Keratinocyte (primary cell): ENCODE results near the gene SPEM2. TPM values are rescaled to one million over a fixed set of nuclear protein-coding genes. Genes with fewer than 3 reads are reported as not detected.

Experiments
- DNase-seq: peaks from one replicate; pipeline ENCODE4 v3.0.0-alpha.2; 2011; ENCODE audit warnings: low read depth, missing footprints, low spot score
- FAIRE-seq: peaks from 2 replicates; lab custom pipeline; 2011; peaks lifted over from hg19 to GRCh38; lab: Jason Lieb, UNC
- H2AFZ ChIP-seq: 2 replicates; pipeline ENCODE4 v1.6.0; 2012; ENCODE audit warnings: low read length, control low read depth, inconsistent platforms; ENCODE audit not compliant: control insufficient read depth
- H3K27ac ChIP-seq: 2 replicates; pipeline ENCODE4 v1.5.1; 2011; ENCODE audit warnings: low read length; ENCODE audit not compliant: control insufficient read depth, insufficient read depth
- H3K27me3 ChIP-seq: 3 replicates; pipeline ENCODE4 v1.6.0; 2011; ENCODE audit warnings: low read length; ENCODE audit not compliant: control insufficient read depth, insufficient read depth; ENCODE audit errors: extremely low read depth
- H3K36me3 ChIP-seq, 2 experiments: 2 replicates in 1 of 2; 3 replicates in 1 of 2; pipeline ENCODE4 v1.5.1; 2011; ENCODE audit warnings: low read length in 2 of 2, mild to moderate bottlenecking in 1 of 2; ENCODE audit not compliant: control insufficient read depth in 2 of 2, insufficient read depth in 2 of 2; ENCODE audit errors: extremely low read depth in 1 of 2
- H3K4me1 ChIP-seq: 3 replicates; pipeline ENCODE4 v1.5.1; 2011; ENCODE audit warnings: low read length; ENCODE audit not compliant: control insufficient read depth, insufficient read depth; ENCODE audit errors: extremely low read depth
- H3K4me2 ChIP-seq: 3 replicates; pipeline ENCODE4 v1.6.0; 2011; ENCODE audit warnings: low read depth, low read length; ENCODE audit not compliant: control insufficient read depth, insufficient read depth; ENCODE audit errors: extremely low read depth
- H3K4me3 ChIP-seq, 3 experiments: fragments of 200-600 bp in 1 of 3; sonication (generic) in 1 of 3; 2 replicates in 2 of 3; 3 replicates in 1 of 3; pipeline ENCODE4 v1.5.1; 2011 to 2016; ENCODE audit warnings: low read length in 3 of 3, mild to moderate bottlenecking in 3 of 3, control low read depth in 2 of 3, inconsistent platforms in 1 of 3, low read depth in 1 of 3, mixed read lengths in 1 of 3, mixed run types in 1 of 3, moderate library complexity in 1 of 3; ENCODE audit not compliant: control insufficient read depth in 2 of 3, insufficient read depth in 2 of 3; ENCODE audit errors: extremely low read depth in 1 of 3
- H3K79me2 ChIP-seq: 2 replicates; pipeline ENCODE4 v1.6.0; 2012; ENCODE audit warnings: low read length; ENCODE audit not compliant: control insufficient read depth, insufficient read depth
- H3K9ac ChIP-seq: 3 replicates; pipeline ENCODE4 v1.6.0; 2011; ENCODE audit warnings: low read length; ENCODE audit not compliant: control insufficient read depth, insufficient read depth; ENCODE audit errors: extremely low read depth
- H3K9me1 ChIP-seq: 3 replicates; pipeline ENCODE4 v1.6.0; 2011; ENCODE audit warnings: low read length; ENCODE audit not compliant: control insufficient read depth, insufficient read depth; ENCODE audit errors: extremely low read depth
- H3K9me3 ChIP-seq: 2 replicates; pipeline ENCODE4 v1.5.1; 2012; ENCODE audit warnings: low read depth, low read length; ENCODE audit not compliant: control insufficient read depth
- H4K20me1 ChIP-seq: 3 replicates; pipeline ENCODE4 v1.6.0; 2011; ENCODE audit warnings: low read length; ENCODE audit not compliant: control insufficient read depth, insufficient read depth; ENCODE audit errors: extremely low read depth
- CTCF ChIP-seq, 3 experiments: IDR thresholded peaks in 1 of 3; conservative IDR thresholded peaks in 1 of 3; optimal IDR thresholded peaks in 1 of 3; 2 replicates in 2 of 3; 3 replicates in 1 of 3; pipeline versions ENCODE3 to v1.5.1; 2011; ENCODE audit warnings: low read length in 3 of 3, mild to moderate bottlenecking in 3 of 3, moderate library complexity in 2 of 3, control low read depth in 1 of 3, inconsistent platforms in 1 of 3; ENCODE audit not compliant: insufficient read depth in 2 of 3; ENCODE audit errors: extremely low read depth in 1 of 3
- EZH2 ChIP-seq: IDR thresholded peaks from one replicate; pipeline ENCODE4 v1.6.1; 2012; ENCODE audit warnings: inconsistent platforms, mild to moderate bottlenecking, low read length, moderate library complexity
- dilution Hi-C: fragments of 300-500 bp; cut with MboI; formaldehyde crosslinking; loops from one replicate; pipeline ENCODE4 v1.7.0; 2020; ENCODE audit warnings: low sequenced_read_pairs; ENCODE audit not compliant: extremely low pct_ligation_motif_present
- polyA plus RNA-seq, 5 experiments: library from polyadenylated mRNA; depleted of rRNA in 3 of 5; stranded (reverse) in 3 of 5; stranded (forward) in 1 of 5; unstranded in 1 of 5; fragments of >200 nt; gene quantifications; 1 replicate in 1 of 5; 2 replicates in 3 of 5; 3 replicates in 1 of 5; pipeline versions ENCODE4 v1.2.1 to v1.2.3, GENCODE V29; 2011 to 2012; ENCODE audit warnings: missing spikeins in 2 of 5, low read depth in 1 of 5, low replicate concordance in 1 of 5

Gene SPEM2
- polyA plus RNA-seq, 1 donor (not counting 4 experiments of a cell fraction or from before 2014, with no cell fraction given): not detected

DNA sequence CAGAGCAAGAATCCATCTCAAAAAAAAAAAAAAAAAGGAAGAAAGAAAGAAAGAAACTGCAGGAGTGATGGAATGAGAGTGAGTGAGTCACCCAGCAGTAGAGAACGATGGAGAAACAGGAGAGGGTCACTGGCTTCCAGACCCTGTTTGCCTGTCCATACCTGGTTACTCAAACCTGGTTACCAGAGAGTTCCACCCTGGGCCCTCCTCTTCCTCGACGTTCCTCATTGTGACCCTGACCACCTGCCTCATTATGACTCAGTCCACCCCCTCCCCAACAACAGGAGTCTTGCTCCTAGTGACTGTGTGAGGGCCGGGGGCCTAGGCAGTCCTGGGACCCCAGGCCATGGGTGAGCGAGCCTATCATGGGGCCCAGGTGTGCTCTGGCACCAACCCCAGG lies 3.1 kb downstream of the SPEM2 start, which contains the start of gene SPEM3:
Gene SPEM3 (plus strand): TSS at position 301 of the 400 bp plus-strand sequence. CDS start 46 bp downstream, at position 347.
- H3K79me2 ChIP-seq: no peaks in the 10 kb centered on the region
- H3K4me2 ChIP-seq: no peak within 1 kb of the TSS
- FAIRE-seq: no peak
- no peaks in the 10 kb centered on the region for H3K36me3 ChIP-seq
- H3K27ac ChIP-seq: no peak within 1 kb of the TSS
- no peak within 1 kb of the TSS for H3K9ac ChIP-seq
- H3K4me1 ChIP-seq: no peaks in the 10 kb centered on the region
- dilution Hi-C loops: no loop called here
- H3K27me3 ChIP-seq: no peaks in the 10 kb centered on the region
- no peaks in the 10 kb centered on the region for H3K9me3 ChIP-seq
- no peak for DNase-seq
- TF ChIP-seq EZH2 (no peak), CTCF (optimal IDR thresholded peaks at IDR 0.05 in 1 of 3, IDR thresholded peaks at IDR 0.05 in 1 of 3, conservative IDR thresholded peaks at IDR 0.05 in 1 of 3; ENCODE audit: extremely low read depth in 1 of 3, insufficient read depth in 2 of 3, low read length in 3 of 3) (no peak)
- no peaks in the 10 kb centered on the region for H3K9me1 ChIP-seq
- no peak within 1 kb of the TSS for H2AFZ ChIP-seq
- H4K20me1 ChIP-seq: no peaks in the 10 kb centered on the region
- no peak within 1 kb of the TSS for H3K4me3 ChIP-seq

- Histone ChIP-seq H3K4me2 (no peak overlapping the region), H3K9me3 (no peaks in the 10 kb centered on the region), H3K79me2 (no peaks in the 10 kb centered on the region), H3K36me3 (no peaks in the 10 kb centered on the region), H3K27ac (no peak overlapping the region), H3K27me3 (no peaks in the 10 kb centered on the region), H3K4me3 (no peak overlapping the region), H2AFZ (no peak overlapping the region), H3K9me1 (no peaks in the 10 kb centered on the region), H3K4me1 (no peaks in the 10 kb centered on the region), H4K20me1 (no peaks in the 10 kb centered on the region), H3K9ac (no peak overlapping the region)
- DNase-seq: no peak
- FAIRE-seq: no peak
- TF ChIP-seq EZH2 (no peak), CTCF (optimal IDR thresholded peaks at IDR 0.05 in 1 of 3, IDR thresholded peaks at IDR 0.05 in 1 of 3, conservative IDR thresholded peaks at IDR 0.05 in 1 of 3; ENCODE audit: extremely low read depth in 1 of 3, insufficient read depth in 2 of 3, low read length in 3 of 3) (no peak)
- dilution Hi-C loops: no loop called here
Measured at GRCh38 chr17:7429722-7430121, 4.3 kb downstream of the SPEM2 start.
